ENCODE results near the gene TSPAN2.
A peak's percentile ranks its signal among the peaks of the same experiment; 100 is the strongest.

TSPAN2 gene

DNA sequence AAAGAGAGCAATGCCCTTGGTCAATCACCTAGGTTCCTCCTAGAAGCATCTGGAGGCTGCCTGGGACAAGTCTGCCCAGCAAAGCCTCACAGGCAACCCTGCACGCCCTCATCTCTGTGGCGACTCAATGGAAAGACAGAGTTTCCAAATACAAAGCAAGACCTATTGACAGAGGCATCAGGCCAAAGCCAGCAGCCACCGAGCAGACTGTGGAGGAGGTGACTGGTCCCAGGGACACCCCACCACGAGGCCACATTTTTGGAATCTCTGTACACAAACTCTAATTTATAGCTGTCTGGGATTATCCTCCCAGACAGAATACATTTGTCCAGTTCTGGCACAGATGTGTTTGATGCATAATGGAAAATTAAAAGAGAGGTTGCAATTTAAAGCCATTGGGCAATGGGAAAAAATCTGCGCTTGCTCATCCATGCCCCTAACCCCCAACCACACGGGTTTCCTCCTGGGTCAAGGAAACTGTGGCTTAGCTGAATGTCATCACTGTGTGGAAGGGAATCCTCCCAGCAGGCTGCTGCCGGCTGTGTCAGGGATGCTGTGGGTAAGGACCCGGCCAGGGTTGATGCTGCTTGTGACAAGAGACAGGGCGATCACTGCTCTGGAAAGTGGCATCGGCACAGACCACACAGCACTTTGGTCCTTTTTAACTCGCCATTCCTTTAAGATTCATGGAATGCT is 14.3 kb downstream of the TSPAN2 start:
- DNase-seq = peak; percentile 35

DNA sequence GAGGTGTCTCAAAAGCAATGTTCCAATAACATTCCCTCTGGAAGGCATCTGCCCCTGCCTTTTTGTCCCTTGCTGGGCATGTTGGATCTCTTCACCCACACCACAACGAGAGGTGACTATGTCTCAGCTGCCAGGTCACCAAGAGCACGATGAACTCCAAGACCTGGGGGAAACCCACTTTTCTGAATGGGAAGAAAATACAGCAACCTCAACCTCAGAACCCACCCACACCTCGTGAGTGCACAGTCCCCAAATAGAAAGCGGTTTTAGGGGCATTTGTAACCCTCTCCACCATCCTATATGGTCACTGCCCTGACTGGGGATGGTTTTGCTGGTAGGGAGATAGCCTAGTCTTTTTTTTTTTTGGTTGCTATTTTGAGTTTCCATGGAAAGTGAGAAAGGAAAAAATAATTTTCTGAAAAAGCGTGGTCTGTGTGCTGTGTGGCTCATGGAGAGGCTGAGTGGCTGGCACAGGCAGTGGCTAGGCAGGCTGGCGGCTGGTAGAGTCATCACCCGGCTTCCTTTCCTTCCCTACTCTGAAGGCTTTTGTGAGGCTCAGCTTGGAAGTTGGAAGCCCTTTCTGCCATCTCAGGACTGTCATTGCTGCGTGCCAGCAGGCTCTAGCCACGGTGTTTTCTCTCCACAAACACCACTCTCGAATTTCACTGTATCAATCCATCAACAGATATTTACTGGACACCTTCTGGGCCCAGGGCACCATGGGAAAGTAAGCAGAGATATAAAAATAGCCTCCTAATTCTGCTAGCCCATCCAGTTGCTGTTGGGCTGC is 15.8 kb downstream of the TSPAN2 start:
- no peak for DNase-seq

DNA sequence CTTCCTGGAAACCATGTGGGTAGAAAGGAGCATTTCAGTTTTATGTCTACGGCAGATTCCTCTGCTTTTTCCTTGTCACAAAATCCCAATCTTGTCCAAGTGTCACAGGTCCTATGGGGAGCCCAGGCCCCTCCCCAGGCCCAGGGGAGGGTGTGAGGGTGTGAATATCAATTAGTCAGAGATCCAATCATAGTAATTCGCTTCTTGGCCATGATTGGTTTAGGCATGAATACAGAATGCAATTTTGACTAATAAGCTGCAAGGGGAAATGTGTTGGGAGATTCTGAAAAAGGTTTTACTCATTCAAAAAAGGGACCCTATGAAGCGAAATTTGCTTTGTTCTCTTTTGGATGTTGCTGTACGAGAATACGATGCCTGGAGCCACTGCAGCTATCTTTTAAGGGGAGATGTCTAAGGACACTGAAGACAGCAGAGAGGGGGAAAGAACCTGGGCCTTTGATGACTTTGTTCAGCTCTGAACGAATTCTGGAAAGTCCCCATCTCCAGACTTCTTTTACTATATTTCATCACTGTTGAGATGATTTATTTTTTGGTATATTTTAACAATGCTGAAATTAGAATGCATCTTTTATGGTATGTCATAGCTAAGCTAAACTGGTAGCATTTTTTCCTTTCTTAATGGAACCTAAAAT is 18.2 kb downstream of the TSPAN2 start:
- DNase-seq = no peak

DNA sequence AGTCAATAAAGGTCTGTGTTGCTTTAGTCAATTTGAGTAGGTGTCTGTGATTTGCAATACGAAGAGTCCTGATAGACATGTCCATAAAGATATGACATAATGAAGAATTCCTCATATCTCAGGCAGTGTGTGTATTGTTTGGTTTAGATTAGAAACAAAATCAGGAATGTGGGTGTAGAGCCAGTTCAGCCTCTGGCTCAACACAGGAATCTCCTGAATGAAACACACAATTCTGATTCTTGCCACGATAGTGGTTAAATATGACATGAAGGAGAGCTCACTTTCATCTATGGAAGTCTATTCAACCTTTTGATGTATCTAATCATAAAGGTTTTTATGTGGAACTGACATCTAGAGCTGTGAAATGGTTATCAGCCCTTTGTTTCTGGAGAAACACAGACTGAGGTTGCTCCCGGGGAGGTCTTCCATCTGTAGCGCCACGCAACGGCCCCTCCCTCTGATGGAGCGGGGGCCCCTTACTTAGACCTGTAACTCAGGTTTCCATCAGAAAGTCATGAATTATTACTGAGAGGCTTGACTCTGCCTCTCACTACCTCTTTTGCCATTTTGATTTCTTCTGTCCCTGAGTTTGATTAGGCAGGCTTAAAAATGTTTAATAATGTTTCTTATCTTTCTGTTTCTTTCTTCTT is 19.5 kb downstream of the TSPAN2 start:
- DNase-seq = peak; percentile 20

DNA sequence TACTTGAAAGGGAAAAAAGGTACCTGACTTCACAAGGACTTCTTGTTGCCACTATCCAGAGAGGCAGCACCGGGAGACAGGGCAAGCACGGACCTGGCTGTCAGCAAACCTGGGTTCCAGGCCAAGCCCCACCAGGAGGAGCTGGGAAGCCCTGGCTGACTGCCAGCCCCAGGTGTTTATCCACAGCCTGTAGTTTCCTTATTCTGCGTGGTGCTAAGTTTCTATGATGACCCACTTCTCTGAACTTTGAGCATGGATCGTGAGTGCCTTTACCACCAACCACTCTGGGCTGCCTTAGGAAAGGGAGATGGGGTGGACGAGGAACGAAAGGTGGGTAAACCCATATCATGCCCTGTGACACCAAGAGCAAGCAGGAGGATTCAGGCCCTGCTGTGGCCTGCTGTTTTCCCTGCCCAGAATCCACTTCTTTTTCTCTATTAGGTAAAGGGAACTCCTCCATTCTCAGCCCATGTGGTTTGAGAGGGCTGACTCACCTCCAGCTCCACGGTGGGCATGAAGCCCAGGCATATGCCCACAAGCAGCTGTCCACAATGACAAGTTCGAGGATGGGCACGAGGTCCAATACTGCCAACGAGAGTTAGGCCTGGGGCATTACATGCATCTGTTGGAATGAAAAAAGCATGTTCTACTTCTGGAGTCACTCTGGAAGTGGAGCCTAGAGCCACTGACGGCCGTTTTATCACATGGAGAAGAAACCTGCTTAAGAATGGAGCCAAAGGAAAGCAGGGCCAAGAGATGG is 20.3 kb downstream of the TSPAN2 start:
- DNase-seq = no peak

DNA sequence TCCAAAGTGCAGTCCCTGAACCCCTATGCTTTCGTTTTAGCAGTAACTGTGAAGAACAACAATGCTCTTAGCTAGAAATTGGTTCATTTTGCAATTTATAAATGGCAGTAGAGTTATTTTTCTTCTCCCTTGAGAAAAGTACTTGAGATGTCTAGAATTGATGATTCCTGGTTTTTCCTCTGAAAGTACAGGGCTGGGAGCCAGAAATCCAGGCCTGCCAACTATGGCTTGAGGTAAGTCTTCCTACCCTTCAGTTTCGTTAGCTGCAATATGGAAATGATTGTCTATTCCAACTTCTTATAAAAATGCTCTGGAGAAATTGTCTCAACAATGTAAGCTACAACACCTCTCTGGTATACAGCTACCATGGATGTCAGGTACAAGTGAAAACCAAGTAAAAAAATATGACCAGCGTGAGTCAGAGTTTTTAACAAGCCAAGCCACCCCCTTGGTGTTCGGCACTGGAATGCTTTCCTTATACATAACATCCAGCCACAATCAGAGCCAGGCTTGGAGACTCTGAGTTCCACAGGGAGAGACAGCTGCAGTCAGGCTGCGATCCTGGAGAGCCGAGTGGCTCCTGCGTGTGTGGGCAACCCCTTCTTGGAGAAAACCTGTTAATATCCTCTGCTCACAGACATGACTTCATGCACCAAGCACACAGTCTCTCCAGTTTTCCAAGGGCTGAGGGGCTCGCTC is 22.0 kb downstream of the TSPAN2 start:
- peak; percentile 75 for DNase-seq

DNA sequence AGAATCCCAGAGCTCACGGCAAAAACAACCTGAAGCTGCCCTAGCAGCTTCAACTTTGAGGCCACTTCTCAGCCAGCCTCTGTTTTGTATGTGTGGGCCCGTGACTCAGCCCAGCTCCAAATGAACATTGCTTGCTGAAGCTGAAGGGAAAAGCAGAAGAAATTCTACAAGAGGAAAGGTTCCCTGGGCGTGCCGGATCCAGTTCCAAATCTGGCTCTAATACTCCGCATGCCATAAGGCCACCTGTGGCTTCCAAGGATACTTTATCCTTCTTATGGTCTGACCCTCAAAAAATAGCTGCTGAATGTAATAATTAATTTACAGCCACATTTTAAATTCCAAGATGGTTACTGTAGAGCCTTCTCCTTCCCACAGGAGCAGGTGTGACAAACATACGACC is 24.3 kb downstream of the TSPAN2 start:
- no peak for DNase-seq

DNA sequence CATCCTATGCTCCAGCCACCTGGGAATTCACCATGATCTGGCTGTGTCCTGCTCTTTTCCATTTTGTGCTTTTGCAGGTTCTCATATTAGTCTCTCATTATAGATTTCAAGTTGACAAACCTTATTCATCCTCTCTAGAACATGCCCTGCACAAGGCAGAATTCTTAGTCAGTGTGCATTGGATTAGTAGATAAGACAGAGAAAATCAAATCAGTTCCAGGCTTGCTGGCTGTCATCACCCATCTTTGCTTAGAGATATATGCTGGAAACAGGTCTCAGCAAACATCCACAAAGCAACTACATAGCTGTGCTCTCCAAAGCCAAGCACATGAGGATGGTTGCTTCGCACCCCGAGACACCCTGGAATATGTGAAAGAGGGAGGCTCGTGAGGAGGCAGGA is 24.8 kb downstream of the TSPAN2 start:
- no peak for DNase-seq

DNA sequence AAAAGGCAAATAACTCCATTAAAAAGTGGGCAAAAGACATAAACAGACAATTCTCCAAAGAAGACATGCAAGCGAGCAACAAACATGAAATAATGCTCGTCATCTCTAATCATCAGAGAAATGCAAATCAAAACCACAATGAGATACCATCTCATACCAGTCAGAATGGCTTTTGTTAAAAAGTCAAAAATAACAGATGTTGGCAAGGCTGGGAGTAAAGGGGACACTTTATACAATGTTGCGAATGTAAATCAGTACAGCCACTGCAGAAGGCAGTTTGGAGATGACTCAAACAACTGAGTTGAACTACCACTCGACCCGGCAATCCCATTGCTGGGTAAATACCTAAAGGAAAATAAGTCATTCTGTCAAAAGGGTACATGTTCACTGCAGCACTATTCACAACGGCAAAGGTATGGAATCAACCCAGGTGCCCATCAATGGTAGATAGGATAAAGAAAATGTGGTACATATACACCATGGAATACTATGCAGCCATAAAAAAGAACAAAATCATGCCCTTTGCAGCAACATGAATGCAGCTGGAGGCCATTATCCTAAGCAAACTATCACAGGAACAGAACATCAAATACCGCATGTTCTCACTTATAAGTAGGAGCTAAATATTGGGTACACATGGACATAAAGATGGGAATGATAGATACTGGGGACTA is 25.9 kb downstream of the TSPAN2 start:
- DNase-seq = no peak

DNA sequence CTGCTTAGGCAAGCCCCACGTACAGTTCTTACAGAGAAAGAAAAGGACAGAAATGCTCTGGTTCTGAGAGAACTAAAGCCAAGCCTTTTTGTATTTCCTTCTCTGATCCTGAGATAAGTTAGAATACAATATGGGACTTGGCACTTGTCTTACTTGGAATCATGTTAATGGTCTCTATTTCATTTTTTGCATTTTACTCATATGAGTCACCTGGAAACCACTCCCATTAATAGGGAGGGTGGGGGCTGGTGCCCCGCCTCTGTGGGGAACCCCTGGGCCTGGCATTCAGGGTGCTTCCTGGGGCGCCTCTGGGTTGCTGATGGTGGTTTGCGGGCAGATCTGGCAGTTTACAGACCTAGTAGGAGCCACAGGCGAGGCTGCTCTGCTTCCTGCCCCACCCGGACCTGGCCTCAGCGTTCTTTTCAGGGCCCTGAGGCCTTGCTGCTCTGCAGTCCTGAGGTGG is 26.7 kb downstream of the TSPAN2 start:
- no peak for DNase-seq

DNA sequence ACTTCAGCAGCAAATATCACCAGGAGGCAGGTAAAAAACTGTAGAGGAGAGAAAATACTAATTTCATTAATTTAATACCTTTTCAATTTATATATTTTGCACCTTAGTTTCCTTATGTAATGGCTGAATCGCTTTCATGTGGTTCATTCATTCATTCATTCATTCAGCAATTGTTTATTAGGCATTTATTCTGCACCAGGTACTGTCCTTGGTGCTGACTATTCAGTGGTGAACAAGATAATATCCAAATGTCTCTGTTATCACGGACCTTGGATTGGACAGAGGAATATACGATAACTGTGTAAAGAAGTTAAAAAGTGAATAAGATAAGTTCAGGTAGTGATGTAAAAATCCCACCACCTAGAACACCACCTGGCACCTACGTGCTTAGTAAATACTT is 28.8 kb downstream of the TSPAN2 start:
- DNase-seq = no peak

DNA sequence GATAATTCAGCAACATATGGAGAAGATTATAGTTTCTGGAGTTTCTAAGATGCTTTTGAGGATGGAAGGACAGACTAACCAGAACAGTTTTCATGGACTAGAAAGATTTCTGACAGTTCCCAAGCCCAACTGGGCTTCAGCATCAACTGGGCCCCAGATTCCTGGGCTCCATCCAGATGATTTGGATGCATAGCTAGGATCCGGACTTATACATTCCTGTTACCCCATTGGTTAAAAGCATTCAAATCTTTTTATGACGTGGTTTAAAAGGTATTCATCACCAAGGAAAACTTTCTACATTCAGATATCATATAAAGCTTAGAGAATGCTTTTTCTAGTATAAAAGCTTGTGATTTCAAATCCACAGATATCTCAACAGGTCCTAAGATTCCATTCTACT is 30.0 kb downstream of the TSPAN2 start:
- peak; percentile 47 for DNase-seq

DNA sequence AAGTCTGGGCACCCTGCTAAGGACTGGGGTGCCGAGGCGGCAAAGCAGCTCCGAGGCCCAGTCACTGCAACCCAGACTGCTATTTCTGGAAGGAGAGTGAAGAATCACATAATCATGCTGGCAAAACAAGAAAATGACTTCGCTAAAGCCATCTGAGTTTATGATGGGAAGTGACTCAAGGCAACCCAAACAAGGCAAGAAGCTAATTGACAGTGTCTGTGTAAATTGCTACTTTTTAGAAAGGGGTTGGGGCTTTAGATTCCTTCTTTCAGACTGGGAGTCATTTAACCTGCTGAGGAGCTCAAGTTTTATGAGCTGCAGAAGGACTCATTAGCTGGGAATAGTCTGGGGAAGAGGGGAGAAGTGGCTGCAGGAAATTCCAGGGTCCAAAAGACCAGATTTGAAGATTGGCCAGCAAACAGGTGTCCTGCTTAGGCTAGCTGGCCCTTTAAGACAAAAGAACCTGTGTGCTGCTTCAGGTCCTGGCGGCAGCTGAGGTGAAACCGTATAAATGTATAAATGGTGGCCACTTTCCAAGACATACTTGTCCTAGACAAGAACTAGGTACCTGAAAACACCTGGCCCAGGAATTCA is 31.5 kb downstream of the TSPAN2 start:
- DNase-seq = no peak

DNA sequence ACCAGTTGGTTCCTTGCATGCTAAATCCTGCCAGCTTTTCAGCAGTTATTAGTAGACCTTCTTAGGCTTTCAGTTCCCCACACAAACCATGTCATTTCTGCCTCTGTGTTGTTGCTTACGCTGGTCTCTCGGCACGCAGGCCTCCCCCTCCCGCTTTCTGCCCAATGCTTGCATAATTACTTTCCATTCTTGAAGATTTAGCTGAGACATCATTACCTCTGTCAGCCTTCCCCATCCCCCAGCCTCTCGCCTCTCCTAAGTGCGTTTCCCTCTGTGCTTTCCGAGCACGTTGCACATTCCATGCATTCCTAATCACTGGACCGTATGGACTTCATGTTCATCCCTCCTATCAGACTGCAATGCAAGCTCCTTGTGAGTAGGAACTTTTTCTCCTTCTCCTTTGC is 32.9 kb downstream of the TSPAN2 start:
- peak; percentile 90 for DNase-seq

DNA sequence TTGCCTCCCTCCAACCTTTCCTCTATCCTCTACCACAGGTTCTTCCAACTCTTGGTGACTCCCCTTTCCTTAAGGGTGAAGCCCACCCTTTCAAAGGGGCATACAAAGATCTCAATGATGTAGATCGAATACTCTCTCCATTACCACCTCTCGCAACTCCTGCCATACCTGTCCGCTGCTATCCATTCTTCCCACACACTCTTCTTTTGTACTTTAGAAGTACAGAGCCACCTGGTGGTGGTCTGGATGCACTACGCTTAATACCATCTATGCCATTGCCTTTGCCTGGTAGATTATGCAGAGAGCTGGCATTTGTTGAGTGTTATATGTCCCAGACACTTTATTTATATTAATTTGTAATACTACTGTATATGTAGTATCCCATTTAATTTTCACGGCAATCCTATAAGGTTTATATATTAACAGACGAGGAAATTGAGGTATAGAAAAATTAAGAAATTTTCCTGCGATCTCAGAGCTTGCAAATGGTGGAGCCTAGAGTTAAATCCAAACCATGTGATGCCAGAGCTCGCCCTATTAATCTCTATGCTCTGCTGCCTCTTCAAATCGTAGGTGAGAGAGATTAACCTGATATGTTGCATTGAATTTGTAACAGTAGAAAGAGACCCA is 36.7 kb downstream of the TSPAN2 start:
- no peak for DNase-seq

DNA sequence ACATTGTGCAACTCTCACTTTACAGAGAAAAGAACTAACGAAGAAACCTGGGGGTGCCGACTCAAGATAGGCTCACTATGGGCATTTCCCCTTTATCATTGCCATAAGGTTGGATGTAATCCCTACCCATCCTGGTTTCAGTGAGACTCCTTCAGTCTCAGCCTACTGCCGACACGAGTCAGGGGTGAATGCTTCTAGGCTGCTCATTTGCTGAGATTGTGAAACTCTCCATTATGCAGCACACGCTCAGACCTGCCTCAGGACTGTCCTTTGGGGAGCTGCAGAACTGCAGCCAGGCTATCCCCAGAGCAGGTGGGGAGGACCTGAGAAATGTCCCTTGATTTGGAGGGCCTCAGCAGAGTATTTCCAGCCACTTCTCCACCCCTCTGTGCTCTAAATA is 37.5 kb downstream of the TSPAN2 start:
- DNase-seq = no peak

DNA sequence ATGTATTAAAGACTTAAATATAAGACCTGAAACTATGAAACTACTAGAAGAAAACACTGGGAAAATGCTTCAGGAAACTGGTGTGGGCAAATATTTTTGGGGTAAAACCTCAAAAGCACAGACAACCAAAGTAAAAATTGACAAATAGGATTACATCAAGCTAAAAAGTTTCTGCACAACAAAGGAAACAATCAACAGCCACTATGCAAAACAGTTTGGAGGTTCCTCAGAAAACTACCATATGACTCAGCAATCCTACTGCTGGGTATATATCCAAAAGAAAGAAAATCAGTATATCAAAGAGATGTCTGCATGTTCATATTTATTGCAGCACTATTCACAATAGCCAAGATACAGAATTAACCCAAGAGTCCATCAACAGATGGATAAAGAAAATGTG is 42.6 kb downstream of the TSPAN2 start:
- DNase-seq = no peak

DNA sequence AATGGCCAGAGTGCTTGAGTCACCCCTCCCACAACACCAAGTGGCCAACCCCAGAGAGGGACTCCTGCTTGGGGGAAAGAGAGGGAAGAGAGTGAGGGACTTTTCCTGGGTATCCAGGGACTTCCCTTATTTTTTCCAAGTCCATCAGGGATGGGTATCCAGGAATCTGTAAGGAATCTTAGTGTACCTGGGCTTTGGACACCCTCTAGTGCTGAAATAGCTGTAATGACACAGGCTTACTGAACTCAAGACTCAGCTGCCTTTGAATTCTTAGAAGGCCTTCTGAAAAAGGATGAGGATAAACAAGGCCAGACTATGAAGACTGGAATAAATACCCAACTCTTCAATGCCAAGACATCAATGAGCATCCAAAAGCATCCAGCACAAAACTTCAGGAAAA is 47.6 kb downstream of the TSPAN2 start:
- no peak for DNase-seq

DNA sequence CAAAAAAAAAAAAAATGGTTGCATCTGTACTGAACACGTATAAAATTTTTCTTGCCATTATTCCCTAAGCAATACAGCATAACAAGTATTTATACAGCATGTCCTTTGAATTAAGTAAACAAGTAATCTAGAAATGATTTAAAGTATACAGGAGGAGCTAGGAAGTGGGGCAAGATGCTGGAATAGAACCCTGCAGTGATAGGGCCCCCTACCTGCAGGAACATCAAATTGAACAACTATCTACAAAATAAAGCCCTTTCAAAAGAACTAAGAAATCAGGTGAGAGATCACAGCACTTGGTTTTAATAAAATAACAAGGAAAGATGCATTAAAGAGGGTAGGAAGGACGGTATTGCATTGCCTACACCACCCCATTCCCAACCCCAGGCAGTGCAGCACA is 48.8 kb downstream of the TSPAN2 start:
- DNase-seq = no peak

DNA sequence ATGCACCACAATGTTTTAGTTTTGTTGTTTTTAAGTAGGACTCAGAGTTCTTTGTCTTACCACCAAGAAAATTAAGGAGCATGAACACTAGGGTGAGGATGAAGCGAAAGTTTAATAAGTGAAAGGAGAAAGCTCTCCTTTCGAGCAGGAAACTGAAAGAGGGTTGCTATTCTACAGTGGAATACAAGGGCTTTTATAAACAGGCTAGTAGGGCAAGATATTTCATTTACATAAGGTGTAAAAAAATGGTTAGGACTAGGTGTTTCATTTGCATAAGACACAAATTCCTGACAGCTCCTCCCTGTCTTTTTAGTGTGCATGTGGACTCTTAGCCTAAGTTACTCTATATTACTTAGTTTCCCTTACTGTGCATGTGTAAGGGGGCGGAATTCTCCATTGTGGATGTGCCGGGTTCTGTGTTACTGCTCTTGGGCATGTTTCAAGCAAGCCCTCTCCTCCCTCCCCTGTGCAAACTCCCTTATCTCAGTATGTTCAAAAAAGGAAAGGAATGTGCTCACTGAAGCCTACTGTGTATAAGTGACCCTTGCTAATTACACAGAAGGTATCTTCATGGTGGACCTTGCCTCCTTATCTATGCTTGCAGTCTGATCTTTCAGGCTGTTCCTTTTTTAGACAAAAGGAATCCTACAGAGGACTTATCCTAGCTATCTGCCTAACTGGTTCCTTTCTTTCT is 52.3 kb downstream of the TSPAN2 start:
- no peak for DNase-seq

Measured in fibroblast of skin of abdomen (primary cell).